Neural progenitor cell (in vitro differentiated cells): ENCODE data around the gene DIAPH3. TPM values are rescaled to one million over a fixed set of nuclear protein-coding genes. Genes with fewer than 3 reads are reported as not detected.

Experiments
- DNase-seq: peaks from one replicate; pipeline ENCODE4 v3.0.0-alpha.2; 2016; ENCODE audit warnings: low spot score
- H2AFZ ChIP-seq: fragments of 200-600 bp; sonication (generic); replicated peaks from 2 replicates; pipeline ENCODE4 v1.6.1; 2016; ENCODE audit warnings: antibody characterized with exemption
- H3F3A ChIP-seq: fragments of 200-600 bp; sonication (generic); 2 replicates; pipeline ENCODE4 v1.6.1; 2016; ENCODE audit warnings: antibody characterized with exemption, low read depth
- H3K27ac ChIP-seq: fragments of 200-600 bp; sonication (generic); 2 replicates; pipeline ENCODE4 v1.5.1; 2016; ENCODE audit warnings: mild to moderate bottlenecking
- H3K27me3 ChIP-seq: fragments of 200-600 bp; sonication (generic); 2 replicates; pipeline ENCODE4 v1.6.1; 2016; ENCODE audit warnings: mild to moderate bottlenecking, moderate library complexity
- H3K36me3 ChIP-seq: fragments of 200-600 bp; sonication (generic); 2 replicates; pipeline ENCODE4 v1.5.1; 2016
- H3K4me1 ChIP-seq: fragments of 200-600 bp; sonication (generic); 2 replicates; pipeline ENCODE4 v1.6.1; 2016; ENCODE audit warnings: mixed run types
- H3K4me2 ChIP-seq: fragments of 200-600 bp; sonication (generic); 2 replicates; pipeline ENCODE4 v1.6.1; 2016
- H3K4me3 ChIP-seq: fragments of 200-600 bp; sonication (generic); 2 replicates; pipeline ENCODE4 v1.5.1; 2016
- H3K79me2 ChIP-seq: fragments of 200-600 bp; sonication (generic); 2 replicates; pipeline ENCODE4 v1.6.1; 2016; ENCODE audit warnings: low read depth
- H3K9ac ChIP-seq: fragments of 200-600 bp; sonication (generic); 2 replicates; pipeline ENCODE4 v1.6.1; 2016
- H3K9me3 ChIP-seq: fragments of 200-600 bp; sonication (generic); 2 replicates; pipeline ENCODE4 v1.5.1; 2016; ENCODE audit warnings: low read depth
- H4K20me1 ChIP-seq: fragments of 200-600 bp; sonication (generic); 2 replicates; pipeline ENCODE4 v1.6.1; 2016; ENCODE audit warnings: low read depth
- H3K27ac Mint-ChIP-seq: 3 replicates; pipeline ENCODE4 v1.8.0; 2021; ENCODE audit warnings: mixed read lengths
- H3K27me3 Mint-ChIP-seq: 2 replicates; pipeline ENCODE4 v1.8.0; 2022; ENCODE audit warnings: low read depth, mild to moderate bottlenecking, inconsistent platforms, moderate library complexity, mixed read lengths; ENCODE audit not compliant: insufficient read depth
- H3K36me3 Mint-ChIP-seq: 3 replicates; pipeline ENCODE4 v1.8.0; 2021; ENCODE audit warnings: mixed read lengths
- H3K4me1 Mint-ChIP-seq: 3 replicates; pipeline ENCODE4 v1.8.0; 2021; ENCODE audit warnings: mixed read lengths
- H3K4me3 Mint-ChIP-seq: 3 replicates; pipeline ENCODE4 v1.8.0; 2021; ENCODE audit warnings: mild to moderate bottlenecking, moderate library complexity, mixed read lengths
- H3K9me3 Mint-ChIP-seq: 3 replicates; pipeline ENCODE4 v1.8.0; 2020; ENCODE audit warnings: mixed read lengths
- CTCF ChIP-seq: fragments of 200-600 bp; sonication (generic); IDR thresholded peaks from 2 replicates; pipeline ENCODE4 v1.5.1; 2017; ENCODE audit warnings: antibody characterized with exemption, mild to moderate bottlenecking
- EZH2 ChIP-seq: fragments of 200-600 bp; sonication (generic); IDR thresholded peaks from 2 replicates; pipeline ENCODE4 v1.6.1; 2017; ENCODE audit warnings: antibody characterized with exemption, mild to moderate bottlenecking, moderate library complexity
- EZH2phosphoT487 ChIP-seq: fragments of 200-600 bp; sonication (generic); IDR thresholded peaks from 2 replicates; pipeline ENCODE4 v1.6.1; 2017; ENCODE audit warnings: antibody characterized with exemption
- total RNA-seq: library from RNA; depleted of rRNA; stranded (reverse); fragments of >200 nt; gene quantifications from 2 replicates; pipeline ENCODE4 v1.2.3, GENCODE V29; 2015; ENCODE audit warnings: low replicate concordance

DIAPH3 gene
- total RNA-seq, 1 donor from 2014 or later: 51.5 TPM

- Histone ChIP-seq H3K4me2 (no peak overlapping the region), H3K27me3 (no peaks in the 10 kb centered on the region), H3K79me2 (no peaks in the 10 kb centered on the region), H3K4me3 (no peak overlapping the region), H3K9me3 (no peaks in the 10 kb centered on the region), H3K27ac (no peak overlapping the region), H2AFZ (no peak overlapping the region), H3F3A (no peaks in the 10 kb centered on the region), H3K9ac (no peak overlapping the region), H3K36me3 (peaks cover 4% of the 10 kb centered on the region), H4K20me1 (no peaks in the 10 kb centered on the region), H3K4me1 (peaks cover 5% of the 10 kb centered on the region)
- Mint-ChIP-seq H3K36me3 (peaks cover 7% of the 10 kb centered on the region), H3K27ac (no peak overlapping the region), H3K4me3 (no peak overlapping the region), H3K4me1 (no peaks in the 10 kb centered on the region), H3K9me3 (no peaks in the 10 kb centered on the region), H3K27me3 (no peaks in the 10 kb centered on the region)
- TF ChIP-seq CTCF (no peak), EZH2 (no peak), EZH2phosphoT487 (no peak)
- no peak for DNase-seq
Observed at GRCh38 chr13:59970847-59971246, 192.9 kb downstream of the DIAPH3 start.

- H3K4me3 Mint-ChIP-seq: no peak overlapping the region
- no peaks in the 10 kb centered on the region for H4K20me1 ChIP-seq
- no peak overlapping the region for H3K9ac ChIP-seq
- no peaks in the 10 kb centered on the region for H3K27me3 ChIP-seq
- H3K9me3 ChIP-seq: no peaks in the 10 kb centered on the region
- H3K27me3 Mint-ChIP-seq: no peaks in the 10 kb centered on the region
- no peak overlapping the region for H3K4me2 ChIP-seq
- no peak overlapping the region for H3K27ac Mint-ChIP-seq
- no peaks in the 10 kb centered on the region for H3K36me3 ChIP-seq
- H3K9me3 Mint-ChIP-seq: no peaks in the 10 kb centered on the region
- peaks cover 9% of the 10 kb centered on the region for H3K36me3 Mint-ChIP-seq
- no peaks in the 10 kb centered on the region for H3K79me2 ChIP-seq
- TF ChIP-seq EZH2phosphoT487: no peak
- no peak overlapping the region for H3K4me3 ChIP-seq
- DNase-seq: no peak
- H3F3A ChIP-seq: no peaks in the 10 kb centered on the region
- no peak overlapping the region for H2AFZ ChIP-seq
- no peaks in the 10 kb centered on the region for H3K4me1 ChIP-seq
- H3K4me1 Mint-ChIP-seq: no peaks in the 10 kb centered on the region
- H3K27ac ChIP-seq: no peak overlapping the region
Observed at GRCh38 chr13:59963827-59964226, 199.9 kb downstream of the DIAPH3 start.

- Mint-ChIP-seq H3K27me3 (no peaks in the 10 kb centered on the region), H3K9me3 (no peaks in the 10 kb centered on the region), H3K4me1 (no peaks in the 10 kb centered on the region), H3K36me3 (peaks cover 9% of the 10 kb centered on the region), H3K27ac (no peak overlapping the region), H3K4me3 (no peak overlapping the region)
- H3K9me3 ChIP-seq: no peaks in the 10 kb centered on the region
- no peak overlapping the region for H2AFZ ChIP-seq
- H4K20me1 ChIP-seq: no peaks in the 10 kb centered on the region
- H3K27ac ChIP-seq: no peak overlapping the region
- no peak for DNase-seq
- no peak for TF ChIP-seq CTCF
- no peak for TF ChIP-seq EZH2phosphoT487
- TF ChIP-seq EZH2: no peak
- H3K9ac ChIP-seq: no peak overlapping the region
- H3K79me2 ChIP-seq: no peaks in the 10 kb centered on the region
- no peaks in the 10 kb centered on the region for H3F3A ChIP-seq
- H3K4me3 ChIP-seq: no peak overlapping the region
- H3K27me3 ChIP-seq: no peaks in the 10 kb centered on the region
- H3K4me1 ChIP-seq: no peaks in the 10 kb centered on the region
- H3K36me3 ChIP-seq: no peaks in the 10 kb centered on the region
- no peak overlapping the region for H3K4me2 ChIP-seq
Observed at GRCh38 chr13:59963383-59963782, 200.3 kb downstream of the DIAPH3 start.

- H3K27ac Mint-ChIP-seq: no peak overlapping the region
- Histone ChIP-seq H3K4me2 (no peak overlapping the region), H3K4me3 (no peak overlapping the region), H2AFZ (no peak overlapping the region), H3F3A (no peaks in the 10 kb centered on the region), H3K4me1 (no peaks in the 10 kb centered on the region), H3K36me3 (no peaks in the 10 kb centered on the region), H3K9me3 (no peaks in the 10 kb centered on the region), H3K79me2 (no peaks in the 10 kb centered on the region), H3K27ac (no peak overlapping the region), H3K9ac (no peak overlapping the region), H4K20me1 (no peaks in the 10 kb centered on the region), H3K27me3 (no peaks in the 10 kb centered on the region)
- peaks cover 5% of the 10 kb centered on the region for H3K36me3 Mint-ChIP-seq
- no peak overlapping the region for H3K4me3 Mint-ChIP-seq
- no peaks in the 10 kb centered on the region for H3K4me1 Mint-ChIP-seq
- no peaks in the 10 kb centered on the region for H3K9me3 Mint-ChIP-seq
- H3K27me3 Mint-ChIP-seq: no peaks in the 10 kb centered on the region
- no peak for TF ChIP-seq EZH2
- DNase-seq: no peak
Observed at GRCh38 chr13:59962343-59962742, 201.4 kb downstream of the DIAPH3 start.
